ENCODE data around the gene CYB561D1. TPM values are rescaled to one million over a fixed set of nuclear protein-coding genes. Genes with fewer than 3 reads are reported as not detected.

The CYB561D1 gene
- total and polyA plus RNA-seq, 2 of the 8 experiments (the other 6 are each of a cell fraction or from before 2014, with no cell fraction given): 3.6 to 3.8 TPM

GRCh38 chr1:109492779-109493178, 1.1 kb upstream of the CYB561D1 start:
- Histone ChIP-seq H2BK12ac (ENCODE audit: low read depth, low read length) (no peak overlapping the region), H3K18ac (ENCODE audit: extremely low read depth, low read length) (no peak overlapping the region), H2BK5ac (ENCODE audit: low read depth, low read length) (no peak overlapping the region), H3K36me3 (ENCODE audit: control insufficient read depth in 2 of 4, insufficient read depth in 4 of 4, low read length in 3 of 4) (no peaks in the 10 kb centered on the region; a peak in 1 of 8 replicates), H3K79me1 (ENCODE audit: low read depth, low read length) (no peaks in the 10 kb centered on the region; the same call in 1 of the 2 replicates), H3K9me3 (ENCODE audit: insufficient read depth in 2 of 2, low read depth in 1 of 2, low read length in 1 of 2) (no peaks in the 10 kb centered on the region), H4K20me1 (replicated peaks in 1 of 2; ENCODE audit: control insufficient read depth in 1 of 2, insufficient read depth in 2 of 2, low read length in 2 of 2) (peaks cover 0 to 1% of the 10 kb centered on the region in 2 experiments), H4K8ac (ENCODE audit: extremely low read depth, insufficient read depth, low read length) (no peak overlapping the region), H3K79me2 (ENCODE audit: control insufficient read depth in 1 of 2, insufficient read depth in 2 of 2, low read length in 2 of 2) (no peaks in the 10 kb centered on the region), H3K4me3 (ENCODE audit: extremely low read depth in 1 of 4, insufficient read depth in 2 of 4, low read depth in 3 of 4, low read length in 4 of 4) (no peak overlapping the region), H4K91ac (replicated peaks; ENCODE audit: insufficient read length, low read length) (no peak overlapping the region), H3K9ac (replicated peaks in 1 of 4; ENCODE audit: extremely low read depth in 1 of 4, low read depth in 3 of 4, low read length in 3 of 4) (no peak overlapping the region), H3K4me1 (replicated peaks in 1 of 4; ENCODE audit: control insufficient read depth in 3 of 4, insufficient read depth in 4 of 4, low read length in 3 of 4) (peaks cover 0 to 6% (median under 1%) of the 10 kb centered on the region in 4 experiments; a peak in 3 of 7 replicates), H3K4ac (replicated peaks; ENCODE audit: insufficient read length, low read depth, low read length) (no peak overlapping the region), H3K23ac (ENCODE audit: insufficient read length) (no peak overlapping the region), H3K4me2 (ENCODE audit: insufficient read depth in 1 of 2, low read depth in 2 of 2, low read length in 2 of 2) (no peak overlapping the region), H3K27me3 (replicated peaks in 1 of 4; ENCODE audit: control insufficient read depth in 3 of 4, extremely low read depth in 1 of 4, insufficient read depth in 3 of 4, low read length in 3 of 4) (no peaks in the 10 kb centered on the region), H3K27ac (ENCODE audit: low read depth, low read length) (no peak overlapping the region), H2AFZ (ENCODE audit: low read length) (no peak overlapping the region), H2BK20ac (ENCODE audit: low read length) (no peak overlapping the region), H4K5ac (ENCODE audit: insufficient read length, low read depth, low read length) (no peak overlapping the region), H3K23me2 (ENCODE audit: low read depth, low read length) (peaks cover 2% of the 10 kb centered on the region), H2AK5ac (ENCODE audit: low read depth, low read length) (no peak overlapping the region), H3K14ac (ENCODE audit: insufficient read length) (no peak overlapping the region), H2BK15ac (ENCODE audit: low read length) (no peak overlapping the region), H2BK120ac (replicated peaks; ENCODE audit: low read depth, low read length) (no peak overlapping the region), H3K56ac (replicated peaks; ENCODE audit: insufficient read length, low read depth, low read length) (no peak overlapping the region)
- DNase-seq (ENCODE audit: low read depth in 1 of 2, low spot score in 2 of 2) (no peak), FAIRE-seq (no peak)
- WGBS, 2 experiments (ENCODE audit: extremely low coverage in 1 of 2, insufficient coverage in 1 of 2, insufficient read length in 1 of 2, insufficient replicate concordance in 2 of 2, low coverage in 1 of 2, low lambda C conversion rate in 2 of 2, missing lambda C conversion rate in 1 of 2): 84% methylated on average over 3 of the region's 4 CpGs; no CpG with 5 or more reads in 1 of the 2 experiments
- ChIA-PET CTCF (ENCODE audit: partially characterized antibody) (interaction anchor here (0.9 to 43.7 kb wide), 15 partner anchors 7 to 536 kb away, joined by 3 to 1755 read pairs (median 3); partner anchors contain the start of genes AMIGO1, AMPD2, ATXN7L2 and GNAT2), POLR2A (ENCODE audit: partially characterized antibody) (interaction anchor here (0.9 to 2.8 kb wide), 5 partner anchors 8 to 66 kb away, joined by 3 to 9 read pairs (median 4); partner anchors contain the start of genes AMIGO1 and GNAI3)
- no peak for TF ChIP-seq CHD2 (IDR thresholded peaks at IDR 0.05; ENCODE audit: low read length)
- TF ChIP-seq, protein P1, sequence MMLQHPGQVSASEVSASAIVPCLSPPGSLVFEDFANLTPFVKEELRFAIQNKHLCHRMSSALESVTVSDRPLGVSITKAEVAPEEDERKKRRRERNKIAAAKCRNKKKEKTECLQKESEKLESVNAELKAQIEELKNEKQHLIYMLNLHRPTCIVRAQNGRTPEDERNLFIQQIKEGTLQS (IDR thresholded peaks at IDR 0.05; ENCODE audit: insufficient read depth, low read depth, low read length): no peak
- no peak for TF ChIP-seq JUN (IDR thresholded peaks at IDR 0.05; ENCODE audit: low read depth, low read length)

All from H1 (cell line).